ENCODE results near the gene HLA-B. TPM values are rescaled to one million over a fixed set of nuclear protein-coding genes. Genes with fewer than 3 reads are reported as not detected.

The HLA-B gene
- total RNA-seq, 1 experiment from 2014 or later: 87.4 TPM

DNA sequence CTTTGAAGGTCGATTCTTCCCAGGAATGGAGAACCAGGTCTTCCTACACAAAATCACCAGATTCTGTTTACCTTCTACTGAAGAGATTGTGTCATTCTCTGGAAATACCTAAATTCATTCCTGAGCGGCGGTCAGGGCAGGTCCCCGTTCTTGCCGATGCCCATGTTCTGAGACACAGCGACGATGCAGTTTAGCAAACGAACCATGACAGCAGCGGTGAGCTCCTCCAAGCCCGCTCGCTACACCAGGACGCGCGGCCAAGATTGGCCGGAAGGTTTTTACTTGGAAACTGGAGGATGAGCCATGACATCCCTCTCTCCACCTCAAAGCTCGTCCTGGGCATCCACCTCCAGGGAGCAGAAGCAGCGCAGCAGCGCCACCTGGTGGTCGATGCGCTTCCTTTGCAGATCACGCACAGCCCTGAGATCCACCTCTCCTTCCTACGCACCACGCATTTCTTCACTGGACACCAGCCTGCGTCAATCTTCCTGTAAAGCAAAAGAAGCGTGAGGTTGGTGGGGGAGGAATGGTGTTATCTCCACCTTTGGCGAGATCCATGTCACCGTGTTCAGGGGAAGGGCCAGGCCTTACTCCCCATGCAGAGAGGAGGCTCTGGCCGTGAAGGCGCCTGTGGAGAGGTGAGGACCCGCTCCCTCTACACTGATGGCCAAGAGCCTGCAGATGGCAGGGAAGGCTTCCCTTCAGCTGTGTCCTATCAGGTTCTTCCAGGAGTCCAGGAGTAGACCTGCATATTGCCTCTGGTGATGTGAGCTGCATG lies 9.9 kb upstream of the HLA-B start:
- Mint-ChIP-seq H3K4me1 (ENCODE audit: insufficient read depth, unreplicated experiment) (no peaks in the 10 kb centered on the region), H3K9me3 (ENCODE audit: unreplicated experiment) (peaks cover 2% of the 10 kb centered on the region), H3K27me3 (ENCODE audit: insufficient read depth, unreplicated experiment) (peaks cover 93% of the 10 kb centered on the region), H3K4me3 (ENCODE audit: unreplicated experiment) (peak overlapping the region; percentile 36), H3K36me3 (ENCODE audit: insufficient read depth, unreplicated experiment) (no peaks in the 10 kb centered on the region), H3K27ac (ENCODE audit: low read depth, unreplicated experiment) (no peak overlapping the region)
- intact Hi-C loops (cut with micrococcal nuclease): loop anchor here (1.0 kb wide), 2 partner anchors 170 to 230 kb away; no protein-coding TSS in a partner anchor
- ChIA-PET CTCF (interaction anchor here (0.5 to 3.2 kb wide), 35 partner anchors 9 to 478 kb away, joined by 3 to 24 read pairs (median 4); partner anchors contain the start of gene PSORS1C2), POLR2A (interaction anchor here (0.7 to 3.6 kb wide), 6 partner anchors 121 to 241 kb away, joined by 3 to 27 read pairs (median 4); partner anchors contain the start of genes CCHCR1 and TCF19)
- peak; percentile 90 for DNase-seq (ENCODE audit: unreplicated experiment)
- TF ChIP-seq, protein P1, sequence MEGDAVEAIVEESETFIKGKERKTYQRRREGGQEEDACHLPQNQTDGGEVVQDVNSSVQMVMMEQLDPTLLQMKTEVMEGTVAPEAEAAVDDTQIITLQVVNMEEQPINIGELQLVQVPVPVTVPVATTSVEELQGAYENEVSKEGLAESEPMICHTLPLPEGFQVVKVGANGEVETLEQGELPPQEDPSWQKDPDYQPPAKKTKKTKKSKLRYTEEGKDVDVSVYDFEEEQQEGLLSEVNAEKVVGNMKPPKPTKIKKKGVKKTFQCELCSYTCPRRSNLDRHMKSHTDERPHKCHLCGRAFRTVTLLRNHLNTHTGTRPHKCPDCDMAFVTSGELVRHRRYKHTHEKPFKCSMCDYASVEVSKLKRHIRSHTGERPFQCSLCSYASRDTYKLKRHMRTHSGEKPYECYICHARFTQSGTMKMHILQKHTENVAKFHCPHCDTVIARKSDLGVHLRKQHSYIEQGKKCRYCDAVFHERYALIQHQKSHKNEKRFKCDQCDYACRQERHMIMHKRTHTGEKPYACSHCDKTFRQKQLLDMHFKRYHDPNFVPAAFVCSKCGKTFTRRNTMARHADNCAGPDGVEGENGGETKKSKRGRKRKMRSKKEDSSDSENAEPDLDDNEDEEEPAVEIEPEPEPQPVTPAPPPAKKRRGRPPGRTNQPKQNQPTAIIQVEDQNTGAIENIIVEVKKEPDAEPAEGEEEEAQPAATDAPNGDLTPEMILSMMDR (IDR thresholded peaks at IDR 0.05; ENCODE audit: unreplicated experiment): peak; percentile 80
- BruUV-seq (replicated peaks): no TSS peak

DNA sequence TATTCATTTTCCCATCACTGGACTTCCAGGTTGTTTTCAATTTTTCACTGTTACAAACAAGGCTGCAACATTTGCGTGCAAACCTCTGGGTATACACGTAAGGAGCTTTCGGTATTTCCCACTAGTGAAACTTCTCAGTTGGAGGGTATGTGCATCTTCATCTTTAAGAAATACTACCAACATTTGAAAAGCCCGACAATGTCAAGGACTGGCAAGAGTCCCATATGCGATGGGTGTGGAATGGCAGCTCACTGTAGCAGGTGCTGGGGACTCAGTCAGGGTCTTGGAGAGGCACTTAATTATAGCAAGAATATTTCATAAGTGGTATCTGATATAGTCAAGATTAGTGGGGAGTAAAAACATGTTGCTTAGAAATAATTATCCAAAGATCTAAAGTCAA lies 8.9 kb upstream of the HLA-B start:
- Mint-ChIP-seq H3K36me3 (ENCODE audit: insufficient read depth, unreplicated experiment) (no peaks in the 10 kb centered on the region), H3K27ac (ENCODE audit: low read depth, unreplicated experiment) (no peak overlapping the region), H3K4me3 (ENCODE audit: unreplicated experiment) (no peak overlapping the region), H3K9me3 (ENCODE audit: unreplicated experiment) (no peaks in the 10 kb centered on the region), H3K4me1 (ENCODE audit: insufficient read depth, unreplicated experiment) (no peaks in the 10 kb centered on the region), H3K27me3 (ENCODE audit: insufficient read depth, unreplicated experiment) (peaks cover 98% of the 10 kb centered on the region)
- intact Hi-C loops (cut with micrococcal nuclease): no loop called here
- TF ChIP-seq, protein P1 (IDR thresholded peaks at IDR 0.05; ENCODE audit: unreplicated experiment): no peak
- no peak for DNase-seq (ENCODE audit: unreplicated experiment)
- no TSS peak for BruUV-seq (replicated peaks)
- POLR2A ChIA-PET: interaction anchor here (1.5 to 3.6 kb wide), 2 partner anchors 120 to 169 kb away, joined by 4 to 27 read pairs; no protein-coding TSS in a partner anchor
- CTCF ChIA-PET: interaction anchor here (0.6 to 3.2 kb wide), 23 partner anchors 10 to 477 kb away, joined by 3 to 24 read pairs (median 4); partner anchors contain the start of gene PSORS1C2

DNA sequence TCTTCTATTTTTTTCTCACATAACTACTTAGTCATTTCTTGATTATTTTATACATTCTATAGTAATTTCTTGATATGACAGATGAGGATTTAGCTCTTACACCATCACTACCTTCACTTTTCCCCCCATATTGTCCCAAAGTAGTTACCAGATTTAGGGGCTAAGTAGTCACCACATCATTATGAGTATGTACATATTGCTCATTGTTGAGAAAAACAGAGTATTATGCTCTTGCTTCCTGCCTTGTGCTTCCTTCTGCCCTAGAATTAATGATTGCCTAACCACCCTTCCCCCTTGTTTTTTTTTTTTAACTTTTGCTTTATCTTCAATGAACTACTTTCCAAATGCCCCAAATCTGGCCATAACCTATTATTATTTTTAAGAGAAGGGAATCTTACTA lies 6.8 kb upstream of the HLA-B start:
- no peaks in the 10 kb centered on the region for H3K36me3 Mint-ChIP-seq (ENCODE audit: insufficient read depth, unreplicated experiment)
- no TSS peak for BruUV-seq (replicated peaks)
- H3K9me3 Mint-ChIP-seq (ENCODE audit: unreplicated experiment): no peaks in the 10 kb centered on the region
- H3K27ac Mint-ChIP-seq (ENCODE audit: low read depth, unreplicated experiment): no peak overlapping the region
- peaks cover 98% of the 10 kb centered on the region for H3K27me3 Mint-ChIP-seq (ENCODE audit: insufficient read depth, unreplicated experiment)
- no peak for DNase-seq (ENCODE audit: unreplicated experiment)
- TF ChIP-seq, protein P1 (IDR thresholded peaks at IDR 0.05; ENCODE audit: unreplicated experiment): no peak
- intact Hi-C loops (cut with micrococcal nuclease): no loop called here
- ChIA-PET CTCF (interaction anchor here (0.7 kb wide), 1 partner anchor 19 kb away, joined by 4 read pairs; no protein-coding TSS in a partner anchor), POLR2A (no interaction called here)
- no peaks in the 10 kb centered on the region for H3K4me1 Mint-ChIP-seq (ENCODE audit: insufficient read depth, unreplicated experiment)
- no peak overlapping the region for H3K4me3 Mint-ChIP-seq (ENCODE audit: unreplicated experiment)

GRCh38 chr6:31362751-31363150 lies 5.8 kb upstream of the HLA-B start:
- Mint-ChIP-seq H3K4me1 (ENCODE audit: insufficient read depth, unreplicated experiment) (peaks cover 5% of the 10 kb centered on the region), H3K9me3 (ENCODE audit: unreplicated experiment) (no peaks in the 10 kb centered on the region), H3K36me3 (ENCODE audit: insufficient read depth, unreplicated experiment) (no peaks in the 10 kb centered on the region), H3K4me3 (ENCODE audit: unreplicated experiment) (no peak overlapping the region), H3K27me3 (ENCODE audit: insufficient read depth, unreplicated experiment) (peaks cover 98% of the 10 kb centered on the region), H3K27ac (ENCODE audit: low read depth, unreplicated experiment) (no peak overlapping the region)
- TF ChIP-seq, protein P1 (IDR thresholded peaks at IDR 0.05; ENCODE audit: unreplicated experiment): no peak
- ChIA-PET POLR2A (no interaction called here), CTCF (interaction anchor here (1.0 kb wide), 1 partner anchor 166 kb away, joined by 5 read pairs; no protein-coding TSS in a partner anchor)
- intact Hi-C loops (cut with micrococcal nuclease): no loop called here
- no TSS peak for BruUV-seq (replicated peaks)
- DNase-seq (ENCODE audit: unreplicated experiment): no peak

All from MCF 10A (cell line).